Ureter (tissue), 1 donor: Measurements from ENCODE around the gene FBXL19. TPM values are rescaled to one million over a fixed set of nuclear protein-coding genes. Genes with fewer than 3 reads are reported as not detected.
A peak's percentile ranks its signal among the peaks of the same experiment; 100 is the strongest.
"Not testable (repeated sequence)": the region's sequence is repeated elsewhere in the genome, so short reads cannot be mapped to it uniquely, and the experiment has no call there.

Source experiments
- DNase-seq: peaks from one replicate; pipeline ENCODE4 v3.0.0-alpha.2; 2020; ENCODE audit warnings: low spot score
- total RNA-seq: library from RNA; stranded (reverse); gene quantifications from one replicate; pipeline ENCODE4 v1.2.4, GENCODE V29; 2023
- donor health status: DM: yes; HTN: yes; CAD: no.

FBXL19 gene
- total RNA-seq, result 25.7 TPM

- peak; percentile 69 for DNase-seq
Observed at GRCh38 chr16:30923554-30924075, at the start of gene FBXL19. Gene FBXL19 (plus strand): TSS chr16:30923572. CDS start chr16:30925755, 2,183 bp downstream.

GRCh38 chr16:30874244-30874820, 49.0 kb upstream of the FBXL19 start:
- DNase-seq, result no peak

- DNase-seq, result peak; percentile 92
Observed at GRCh38 chr16:30874821-30875717, 48.3 kb upstream of the FBXL19 start.

GRCh38 chr16:30875871-30876801, 47.2 kb upstream of the FBXL19 start:
- no peak for DNase-seq

- DNase-seq, result no peak
Observed at GRCh38 chr16:30876867-30877266, 46.5 kb upstream of the FBXL19 start.

GRCh38 chr16:30882429-30883310, 40.7 kb upstream of the FBXL19 start:
- no peak for DNase-seq

- no peak for DNase-seq
Observed at GRCh38 chr16:30884760-30885159, 38.6 kb upstream of the FBXL19 start.

- no peak for DNase-seq
Observed at GRCh38 chr16:30885196-30885595, 38.2 kb upstream of the FBXL19 start.

GRCh38 chr16:30886145-30886544, 37.2 kb upstream of the FBXL19 start:
- no peak for DNase-seq

- DNase-seq, result no peak
Observed at GRCh38 chr16:30887927-30888326, 35.4 kb upstream of the FBXL19 start.

GRCh38 chr16:30888856-30889499, 34.4 kb upstream of the FBXL19 start:
- DNase-seq, result no peak

- no peak for DNase-seq
Observed at GRCh38 chr16:30889721-30890120, 33.7 kb upstream of the FBXL19 start.

GRCh38 chr16:30891043-30891823, 32.1 kb upstream of the FBXL19 start:
- not testable (repeated sequence) for DNase-seq

- no peak for DNase-seq
Observed at GRCh38 chr16:30892670-30893416, 30.5 kb upstream of the FBXL19 start.

- no peak for DNase-seq
Observed at GRCh38 chr16:30893417-30893743, 30.0 kb upstream of the FBXL19 start.

GRCh38 chr16:30893744-30894539, 29.4 kb upstream of the FBXL19 start, which contains the start of gene BCL7C:
Gene BCL7C (minus strand): TSS chr16:30894077. CDS start chr16:30893944, 133 bp downstream.
- DNase-seq, result peak; percentile 93

- no peak for DNase-seq
Observed at GRCh38 chr16:30894540-30895368, 28.6 kb upstream of the FBXL19 start.
